ENCODE measurements around the gene CCDC17. TPM values are rescaled to one million over a fixed set of nuclear protein-coding genes. Genes with fewer than 3 reads are reported as not detected.
A peak's percentile ranks its signal among the peaks of the same experiment; 100 is the strongest.

The CCDC17 gene
- total and polyA plus RNA-seq, 12 donors = 0.62 to 5.0 (median 1.0) TPM

DNA sequence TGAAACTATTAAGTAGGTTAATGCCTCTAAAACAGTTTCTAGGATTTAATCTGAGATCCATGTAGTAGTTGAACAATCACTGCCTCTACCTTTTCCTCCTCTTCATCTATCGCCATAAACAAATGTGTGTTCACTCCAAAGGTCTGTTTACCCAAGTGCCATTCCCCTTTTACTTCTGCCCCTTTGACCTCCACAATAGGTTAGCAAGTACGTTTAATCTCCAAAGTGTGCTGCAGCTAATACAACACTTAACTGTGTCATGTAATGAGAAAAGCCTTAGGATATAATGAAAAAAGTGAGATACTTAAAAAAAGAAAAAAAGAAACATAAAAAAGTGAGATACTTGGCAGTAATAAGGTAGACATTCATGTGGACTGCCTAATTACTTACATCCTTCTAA is 34.3 kb upstream of the CCDC17 start:
- Histone ChIP-seq H3K4me3 (no peak overlapping the region), H3K4me1 (peaks cover 0 to 12% (median 3%) of the 10 kb centered on the region in 9 donors), H3K36me3 (peaks cover 0 to 90% (median 48%) of the 10 kb centered on the region in 9 donors), H3K27ac (no peak overlapping the region), H3K27me3 (no peaks in the 10 kb centered on the region), H3K9me3 (no peaks in the 10 kb centered on the region)
- TF ChIP-seq, protein P1, sequence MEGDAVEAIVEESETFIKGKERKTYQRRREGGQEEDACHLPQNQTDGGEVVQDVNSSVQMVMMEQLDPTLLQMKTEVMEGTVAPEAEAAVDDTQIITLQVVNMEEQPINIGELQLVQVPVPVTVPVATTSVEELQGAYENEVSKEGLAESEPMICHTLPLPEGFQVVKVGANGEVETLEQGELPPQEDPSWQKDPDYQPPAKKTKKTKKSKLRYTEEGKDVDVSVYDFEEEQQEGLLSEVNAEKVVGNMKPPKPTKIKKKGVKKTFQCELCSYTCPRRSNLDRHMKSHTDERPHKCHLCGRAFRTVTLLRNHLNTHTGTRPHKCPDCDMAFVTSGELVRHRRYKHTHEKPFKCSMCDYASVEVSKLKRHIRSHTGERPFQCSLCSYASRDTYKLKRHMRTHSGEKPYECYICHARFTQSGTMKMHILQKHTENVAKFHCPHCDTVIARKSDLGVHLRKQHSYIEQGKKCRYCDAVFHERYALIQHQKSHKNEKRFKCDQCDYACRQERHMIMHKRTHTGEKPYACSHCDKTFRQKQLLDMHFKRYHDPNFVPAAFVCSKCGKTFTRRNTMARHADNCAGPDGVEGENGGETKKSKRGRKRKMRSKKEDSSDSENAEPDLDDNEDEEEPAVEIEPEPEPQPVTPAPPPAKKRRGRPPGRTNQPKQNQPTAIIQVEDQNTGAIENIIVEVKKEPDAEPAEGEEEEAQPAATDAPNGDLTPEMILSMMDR (IDR thresholded peaks at IDR 0.05) = no peak
- ATAC-seq (no peak), DNase-seq (no peak)
- intact Hi-C loops (cut with DNase I) = no loop called here
- WGBS, 2 donors = 63 to 81% methylated on average over 2 of the region's 2 CpGs

DNA sequence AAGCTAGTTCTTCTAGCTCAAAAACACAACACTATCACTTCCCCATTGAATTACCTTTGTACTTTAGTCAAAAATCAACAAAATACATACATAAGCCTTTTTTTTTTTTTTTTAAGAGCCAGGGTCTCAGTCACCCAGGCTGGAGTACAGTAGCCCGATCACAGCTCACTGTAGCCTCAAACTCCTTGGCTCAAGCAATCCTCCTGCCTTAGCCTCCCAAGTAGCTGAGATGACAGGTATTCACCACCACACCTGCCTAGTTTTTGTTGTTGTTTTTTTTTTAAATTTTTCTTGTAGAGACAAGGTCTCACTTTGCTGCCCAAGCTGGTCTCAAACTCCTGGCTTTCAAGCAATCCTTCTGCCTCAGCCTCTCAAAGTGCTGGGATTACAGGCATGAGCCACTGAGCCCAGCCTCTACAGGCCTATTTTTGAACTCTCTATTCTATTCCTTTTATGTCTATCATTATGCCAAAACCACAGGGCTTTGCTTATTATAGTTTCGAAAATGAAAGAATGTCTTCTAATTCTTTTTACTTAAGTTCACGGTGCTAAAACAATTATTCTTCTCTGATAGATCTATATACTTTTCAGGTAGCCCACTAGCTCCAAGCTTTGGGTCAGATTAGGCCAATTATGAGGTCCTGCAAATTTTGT is 32.8 kb upstream of the CCDC17 start:
- TF ChIP-seq, protein P1 (IDR thresholded peaks at IDR 0.05) = no peak
- Histone ChIP-seq H3K27me3 (no peaks in the 10 kb centered on the region), H3K27ac (no peak overlapping the region), H3K36me3 (peaks cover 0 to 100% (median 51%) of the 10 kb centered on the region in 9 donors), H3K4me3 (no peak overlapping the region), H3K4me1 (peaks cover 0 to 5% (median 0%) of the 10 kb centered on the region in 9 donors), H3K9me3 (no peaks in the 10 kb centered on the region)
- intact Hi-C loops (cut with DNase I) = no loop called here
- DNase-seq (no peak), ATAC-seq (no peak)
- WGBS, 2 donors = 96 to 98% methylated on average over 3 of the region's 3 CpGs

DNA sequence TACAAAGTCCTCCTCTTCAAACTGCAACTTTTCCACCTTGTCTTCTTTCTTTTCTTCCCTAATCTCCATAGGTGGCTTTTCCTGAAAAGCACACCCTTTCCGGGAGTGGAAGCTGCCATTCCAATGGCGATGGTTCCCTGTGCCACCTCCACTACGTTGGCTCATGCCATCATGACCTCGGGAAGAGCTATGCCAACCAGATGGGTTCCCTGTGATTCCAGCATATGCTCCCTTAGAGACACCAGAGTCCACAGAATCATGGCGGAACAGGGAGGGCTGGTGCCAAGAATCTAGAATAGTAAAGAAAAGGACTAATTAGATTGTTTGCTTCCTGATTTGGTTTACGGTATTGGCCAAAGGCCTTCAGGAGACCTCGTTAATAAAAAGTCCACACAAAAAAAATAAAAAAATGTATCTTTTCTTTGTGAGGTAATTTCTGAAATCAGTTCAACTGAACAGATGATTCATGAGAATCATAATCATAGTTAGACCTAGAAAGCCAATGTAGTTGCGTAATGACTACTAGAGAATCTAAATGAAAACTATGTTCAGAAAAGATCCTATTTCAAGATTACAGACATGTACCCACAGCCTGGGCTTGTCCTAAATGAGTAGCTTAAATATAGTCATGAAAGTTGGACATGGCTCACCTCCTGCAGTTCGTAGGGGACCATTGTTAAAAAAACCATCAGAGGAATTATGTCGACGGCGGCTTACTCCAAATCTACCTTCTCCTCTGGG is 30.9 kb upstream of the CCDC17 start:
- H3K27ac ChIP-seq = no peak overlapping the region
- no peaks in the 10 kb centered on the region for H3K9me3 ChIP-seq
- WGBS, 2 donors = 95% methylated on average over 12 of the region's 12 CpGs
- intact Hi-C loops (cut with DNase I) = no loop called here
- ATAC-seq (no peak), DNase-seq (no peak)
- peaks cover 0 to 100% (median 62%) of the 10 kb centered on the region in 9 donors for H3K36me3 ChIP-seq
- H3K4me3 ChIP-seq = no peak overlapping the region
- no peaks in the 10 kb centered on the region for H3K27me3 ChIP-seq
- TF ChIP-seq, protein P1 (IDR thresholded peaks at IDR 0.05) = no peak
- no peaks in the 10 kb centered on the region for H3K4me1 ChIP-seq

DNA sequence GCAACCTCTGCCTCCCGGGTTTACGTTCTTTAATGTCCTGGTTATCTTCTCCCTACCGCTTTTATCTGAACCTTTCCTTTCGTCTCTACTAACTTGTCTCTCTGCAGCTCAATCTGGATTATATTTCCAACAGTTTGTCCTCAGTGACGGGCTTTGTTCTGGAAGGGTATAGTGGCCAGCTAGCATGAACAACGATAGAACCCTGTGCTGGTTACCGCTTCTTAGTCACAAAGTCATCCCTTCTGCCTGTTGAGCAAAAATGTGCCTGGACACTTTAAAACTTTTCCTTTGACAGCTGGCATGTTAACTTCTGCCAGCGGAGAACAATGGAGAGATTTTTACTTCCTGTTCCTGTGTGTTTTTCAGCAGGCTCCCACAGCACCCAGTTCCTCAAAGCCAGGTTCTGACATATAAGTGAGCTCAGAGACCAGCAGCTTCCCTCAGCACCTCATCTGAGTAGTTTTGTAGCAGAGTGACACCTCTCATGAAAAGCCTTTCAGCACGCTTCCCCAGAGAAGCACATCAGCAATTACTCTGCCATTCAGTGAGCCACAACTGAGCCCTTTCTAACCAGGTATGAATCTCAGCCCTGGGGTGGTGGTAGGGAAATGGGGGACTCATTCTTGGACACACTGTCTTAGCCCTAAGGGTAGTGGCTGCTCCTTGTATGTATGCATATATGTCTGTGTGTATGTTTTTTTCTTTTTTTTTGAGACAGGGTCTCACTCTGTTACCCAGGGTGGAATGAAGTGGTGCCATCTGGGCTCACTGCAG is 23.6 kb upstream of the CCDC17 start:
- DNase-seq (peak in 1 of 2 donors; percentile 22), ATAC-seq (peak; percentile 53 to 89 (median 81))
- no peaks in the 10 kb centered on the region for H3K27me3 ChIP-seq
- TF ChIP-seq, protein P1 (IDR thresholded peaks at IDR 0.05) = no peak
- H3K9me3 ChIP-seq = no peaks in the 10 kb centered on the region
- peaks cover 0 to 36% (median 20%) of the 10 kb centered on the region in 9 donors for H3K4me1 ChIP-seq
- intact Hi-C loops (cut with DNase I) = loop anchor here in 1 of 10 donors (10.0 kb wide), 1 partner anchor 53 kb away; no protein-coding TSS in a partner anchor
- H3K4me3 ChIP-seq = peak overlapping the region in 1 of 10 donors; percentile 25
- peaks cover 0 to 83% (median 31%) of the 10 kb centered on the region in 9 donors for H3K36me3 ChIP-seq
- H3K27ac ChIP-seq = peak overlapping the region in 8 of 10 donors; percentile 22 to 67 (median 52)
- WGBS, 2 donors = 50 to 56% methylated on average over 9 of the region's 9 CpGs
